OCI-LY3 (cell line): Measurements from ENCODE around the gene C1orf21.

Experiments used
- H2AFZ ChIP-seq: fragments of 200-600, 300-600 bp; shearing (Covaris generic); 2 replicates; pipeline ENCODE4 v1.6.0; 2014; ENCODE audit warnings: antibody characterized with exemption, low read depth, low read length
- H3K27ac ChIP-seq: fragments of 200-600, 300-600 bp; sonication (generic); 2 replicates; pipeline ENCODE4 v1.5.1; 2014; ENCODE audit warnings: mild to moderate bottlenecking, low read length, moderate library complexity, mixed read lengths
- H3K27me3 ChIP-seq: fragments of 200-600, 300-600 bp; sonication (generic); 2 replicates; pipeline ENCODE4 v1.6.1; 2014; ENCODE audit warnings: low read depth, low read length, mixed read lengths
- H3K36me3 ChIP-seq: fragments of 200-600, 300-600 bp; sonication (generic); replicated peaks from 2 replicates; pipeline ENCODE3; 2014; ENCODE audit warnings: low read depth, low read length, mixed read lengths
- H3K4me1 ChIP-seq: fragments of 300-600, 200-600 bp; sonication (generic); 2 replicates; pipeline ENCODE4 v1.6.1; 2014; ENCODE audit warnings: low read length, mixed read lengths
- H3K4me2 ChIP-seq: fragments of 200-600, 300-600 bp; sonication (generic); 2 replicates; pipeline ENCODE4 v1.6.1; 2014; ENCODE audit warnings: low read length, mixed read lengths
- H3K4me3 ChIP-seq: fragments of 300-600, 200-600 bp; sonication (generic); 2 replicates; pipeline ENCODE4 v1.5.1; 2014; ENCODE audit warnings: antibody characterized with exemption, mild to moderate bottlenecking, low read length, moderate library complexity
- H3K79me2 ChIP-seq: fragments of 300-600, 200-600 bp; shearing (Covaris generic); 2 replicates; pipeline ENCODE4 v1.6.1; 2014; ENCODE audit warnings: mild to moderate bottlenecking, low read length, mixed read lengths
- H3K9ac ChIP-seq: fragments of 300-600, 200-600 bp; shearing (Covaris generic); 2 replicates; pipeline ENCODE4 v1.6.0; 2014; ENCODE audit warnings: mild to moderate bottlenecking, low read length, moderate library complexity
- H3K9me3 ChIP-seq: fragments of 200-600, 300-600 bp; shearing (Covaris generic); 2 replicates; pipeline ENCODE4 v1.6.1; 2014; ENCODE audit warnings: low read length, mixed read lengths; ENCODE audit not compliant: insufficient read depth
- H4K20me1 ChIP-seq: fragments of 200-600, 300-600 bp; sonication (generic); 2 replicates; pipeline ENCODE4 v1.6.1; 2016; ENCODE audit warnings: low read length, mixed read lengths; ENCODE audit not compliant: insufficient read depth
- CTCF ChIP-seq: fragments of 200-600, 300-600 bp; sonication (generic); IDR thresholded peaks from 2 replicates; pipeline ENCODE4 v1.5.1; 2014; ENCODE audit warnings: antibody characterized with exemption, low read length, low read depth
- EZH2phosphoT487 ChIP-seq: fragments of 200-600 bp; shearing (Covaris generic); IDR thresholded peaks from 2 replicates; pipeline ENCODE4 v1.6.1; 2018; ENCODE audit warnings: antibody characterized with exemption, mixed run types, low read depth

The C1orf21 gene

DNA sequence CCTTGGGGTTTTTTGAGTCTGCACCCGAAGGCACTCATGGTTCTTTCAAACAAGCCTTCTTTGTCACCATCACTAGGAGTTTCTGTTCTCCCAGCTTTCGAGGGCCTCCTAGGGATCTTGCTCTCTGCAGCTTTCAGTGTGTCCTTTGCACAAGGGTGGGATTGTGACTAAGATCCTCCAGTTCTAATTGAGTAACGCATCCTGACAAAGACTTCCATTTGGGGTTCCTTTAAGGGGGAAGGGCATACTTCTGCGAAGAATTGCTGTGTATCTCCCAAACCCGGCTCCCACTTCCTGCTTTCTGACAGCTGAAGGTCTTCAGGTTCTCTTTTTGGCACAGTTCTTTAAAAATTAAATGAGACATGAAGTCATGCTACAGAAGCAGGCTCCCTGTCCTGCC, 228.5 kb downstream of the C1orf21 start:
- Histone ChIP-seq H2AFZ (no peak overlapping the region), H3K4me2 (peak overlapping the region; percentile 47), H3K79me2 (no peaks in the 10 kb centered on the region), H3K27me3 (no peaks in the 10 kb centered on the region), H3K27ac (no peak overlapping the region), H3K9me3 (no peaks in the 10 kb centered on the region), H3K36me3 (peaks cover 3% of the 10 kb centered on the region), H4K20me1 (no peaks in the 10 kb centered on the region), H3K4me1 (peaks cover 24% of the 10 kb centered on the region), H3K4me3 (no peak overlapping the region), H3K9ac (no peak overlapping the region)
- no peak for TF ChIP-seq CTCF
- no peak for TF ChIP-seq EZH2phosphoT487

DNA sequence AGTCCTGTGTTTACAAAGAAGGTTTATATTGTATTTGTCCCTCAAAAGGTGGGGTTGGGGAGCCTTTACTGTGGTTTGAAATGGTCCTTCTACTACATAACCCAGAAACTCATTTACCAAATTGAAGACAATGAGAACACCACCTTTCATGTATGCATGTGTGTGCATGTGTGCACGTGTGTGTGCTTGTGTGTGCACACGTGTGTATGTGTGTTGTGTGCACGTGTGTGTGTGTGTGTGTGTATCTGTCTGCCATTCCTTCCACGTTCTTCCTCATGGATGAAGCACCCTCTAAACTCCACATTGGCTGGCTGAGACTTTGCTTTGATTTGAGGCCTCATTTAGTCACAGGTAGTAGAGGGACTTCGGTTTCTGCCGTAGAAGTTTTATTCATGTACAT, 229.7 kb downstream of the C1orf21 start:
- H3K27ac ChIP-seq: no peak overlapping the region
- H3K4me1 ChIP-seq: peaks cover 20% of the 10 kb centered on the region
- peaks cover 3% of the 10 kb centered on the region for H3K36me3 ChIP-seq

GRCh38 chr1:184617433-184618029, 230.7 kb downstream of the C1orf21 start:
- no peak overlapping the region for H3K4me3 ChIP-seq
- H3K36me3 ChIP-seq: peaks cover 3% of the 10 kb centered on the region
- no peaks in the 10 kb centered on the region for H3K79me2 ChIP-seq
- no peak overlapping the region for H3K27ac ChIP-seq
- no peak overlapping the region for H3K4me2 ChIP-seq
- no peaks in the 10 kb centered on the region for H4K20me1 ChIP-seq
- H2AFZ ChIP-seq: no peak overlapping the region
- no peaks in the 10 kb centered on the region for H3K9me3 ChIP-seq
- H3K9ac ChIP-seq: no peak overlapping the region
- peaks cover 20% of the 10 kb centered on the region for H3K4me1 ChIP-seq
- no peaks in the 10 kb centered on the region for H3K27me3 ChIP-seq
- TF ChIP-seq CTCF (no peak), EZH2phosphoT487 (no peak)

More for the DNA sequence above, 229.7 kb downstream of the C1orf21 start:
- Histone ChIP-seq H3K4me2 (no peak overlapping the region), H2AFZ (no peak overlapping the region), H3K4me3 (no peak overlapping the region), H3K79me2 (no peaks in the 10 kb centered on the region), H4K20me1 (no peaks in the 10 kb centered on the region), H3K9ac (no peak overlapping the region), H3K9me3 (no peaks in the 10 kb centered on the region), H3K27me3 (no peaks in the 10 kb centered on the region)
- TF ChIP-seq CTCF: no peak
- TF ChIP-seq EZH2phosphoT487: no peak

DNA sequence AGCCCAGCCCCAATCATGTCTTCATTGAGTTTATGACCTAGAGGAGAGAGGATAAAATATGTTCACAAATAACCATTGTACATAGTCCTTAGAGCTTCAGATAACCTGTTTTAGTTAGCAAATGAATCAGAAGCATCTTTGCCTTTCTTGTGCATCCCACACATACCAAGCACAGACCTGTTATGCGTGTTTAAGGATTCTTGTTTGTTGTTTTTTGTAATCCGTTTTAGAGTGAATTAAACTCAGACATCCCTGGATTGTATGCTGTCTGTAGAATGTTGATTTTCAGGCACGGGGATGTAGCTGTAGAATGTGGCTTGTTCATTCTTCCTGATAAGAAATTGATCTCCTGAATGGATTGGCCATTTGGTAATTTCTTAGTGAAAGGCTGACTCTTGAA, 232.0 kb downstream of the C1orf21 start:
- Histone ChIP-seq H3K27ac (no peak overlapping the region), H3K9ac (no peak overlapping the region), H3K4me2 (no peak overlapping the region), H4K20me1 (no peaks in the 10 kb centered on the region), H3K36me3 (peaks cover 3% of the 10 kb centered on the region), H3K4me1 (peaks cover 20% of the 10 kb centered on the region), H3K27me3 (no peaks in the 10 kb centered on the region), H3K79me2 (no peaks in the 10 kb centered on the region), H3K4me3 (no peak overlapping the region), H2AFZ (no peak overlapping the region), H3K9me3 (no peaks in the 10 kb centered on the region)
- TF ChIP-seq CTCF: no peak
- TF ChIP-seq EZH2phosphoT487: no peak
